ENCODE results near the gene ZNF512. TPM values are rescaled to one million over a fixed set of nuclear protein-coding genes. Genes with fewer than 3 reads are reported as not detected.

The ZNF512 gene
- total and polyA plus RNA-seq, 2 of the 13 experiments (the other 11 are each of a cell fraction or from before 2014, with no cell fraction given) = 29.8 to 31.0 TPM

DNA sequence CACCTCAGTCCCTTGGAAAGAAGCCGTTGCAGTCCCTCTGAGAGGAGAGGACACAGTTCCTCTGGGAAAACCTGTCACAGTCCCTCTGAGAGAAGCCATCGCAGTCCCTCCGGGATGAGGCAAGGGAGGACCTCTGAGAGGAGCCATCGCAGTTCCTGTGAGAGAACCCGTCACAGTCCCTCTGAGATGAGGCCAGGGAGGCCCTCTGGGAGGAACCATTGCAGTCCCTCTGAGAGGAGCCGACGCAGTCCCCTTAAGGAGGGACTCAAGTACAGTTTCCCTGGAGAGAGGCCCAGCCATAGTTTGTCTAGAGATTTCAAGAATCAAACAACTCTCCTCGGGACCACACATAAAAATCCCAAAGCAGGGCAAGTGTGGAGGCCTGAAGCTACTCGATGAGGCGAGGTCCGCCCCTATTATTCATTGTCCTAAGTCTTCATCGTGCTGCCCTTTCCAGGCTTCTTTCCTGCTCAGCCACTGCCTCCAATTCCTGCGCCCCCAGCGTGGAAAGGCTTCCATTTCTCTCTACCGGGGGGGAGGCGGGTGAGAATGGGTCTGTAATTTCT lies 630 bp upstream of the ZNF512 start:
- peaks cover 43% of the 10 kb centered on the region for H3K79me2 ChIP-seq (ENCODE audit: insufficient read depth, low read length)
- intact Hi-C loops (cut with micrococcal nuclease; ENCODE audit: unreplicated experiment) = loop anchor here (5.0 kb wide), 1 partner anchor 85 kb away; the partner anchor contains the start of genes FNDC4 and GCKR
- TSS peak; percentile 82 for BruUV-seq (replicated peaks)
- no peaks in the 10 kb centered on the region; a peak in 1 of 5 replicates for H3K36me3 ChIP-seq (replicated peaks in 1 of 2; ENCODE audit: control insufficient read depth in 1 of 2, insufficient read depth in 2 of 2, low read length in 2 of 2)
- FAIRE-seq (no peak), ATAC-seq (peak; percentile 4; the same call in 2 of the 3 replicates), DNase-seq (ENCODE audit: low spot score) (no peak)
- H2AFZ ChIP-seq (ENCODE audit: low read length) = peak overlapping the region; percentile 4
- WGBS (ENCODE audit: low lambda C conversion rate) = 90% methylated on average over 15 of the region's 16 CpGs
- H3K9ac ChIP-seq (ENCODE audit: insufficient read depth, low read depth, low read length) = peak overlapping the region; percentile 58
- H4K20me1 ChIP-seq (ENCODE audit: insufficient read depth, low read length) = peaks cover 17% of the 10 kb centered on the region
- H3K4me1 ChIP-seq (ENCODE audit: insufficient read depth, low read length) = peaks cover 49% of the 10 kb centered on the region
- CTCF ChIA-PET (ENCODE audit: low intra/inter-chr PET ratio, low total read pairs) = interaction anchor here (1.1 kb wide), 1 partner anchor 212 kb away, joined by 3 read pairs; the partner anchor contains the start of genes EIF2B4 and SNX17
- H3K4me3 ChIP-seq (replicated peaks in 1 of 3; ENCODE audit: insufficient read depth in 1 of 3, low read depth in 2 of 3, low read length in 3 of 3) = peak overlapping the region; percentile 45 to 87 (median 46); a peak in 5 of 6 replicates
- peak overlapping the region; percentile 52 for H3K27ac ChIP-seq (ENCODE audit: extremely low read length, insufficient read depth, low read length)
- peak overlapping the region; percentile 94 for H3K4me2 ChIP-seq (ENCODE audit: low read depth, low read length)
- in situ Hi-C loops (cut with HindIII; ENCODE audit: extremely low pct_ligation_motif_present, low pct_unique_long_range_greater_than_20kb) = no loop called here
- no peaks in the 10 kb centered on the region for H3K9me3 ChIP-seq (ENCODE audit: low read length)
- POLR2A ChIA-PET = interaction anchor here (0.7 to 2.3 kb wide), 25 partner anchors 9 to 1338 kb away, joined by 3 to 25 read pairs (median 4); partner anchors contain the start of genes CCDC121, FNDC4, GPN1 and GTF3C2
- H3K27me3 ChIP-seq (ENCODE audit: control insufficient read depth in 1 of 2, insufficient read depth in 2 of 2, low read length in 2 of 2) = no peaks in the 10 kb centered on the region; a peak in 1 of 5 replicates
- 0 out of 2 replicates have a peak, but pooled peaks have one; percentile 30 for TF ChIP-seq NR2F2 (IDR thresholded peaks at IDR 0.05; ENCODE audit: borderline replicate concordance, low read depth)
- TF ChIP-seq ZNF674 (CRISPR knock-in tag; IDR thresholded peaks at IDR 0.05; ENCODE audit: low read depth) = 0 out of 2 replicates have a peak, but pooled peaks have one; percentile 72
- no peak for TF ChIP-seq CHCHD3 (CRISPR knock-in tag; IDR thresholded peaks at IDR 0.05)
- TF ChIP-seq NONO (IDR thresholded peaks at IDR 0.05) = no peak
- no peak for TF ChIP-seq NONO (CRISPR knock-in tag; conservative IDR thresholded peaks at IDR 0.05)
- TF ChIP-seq PCBP1 (IDR thresholded peaks at IDR 0.05; ENCODE audit: borderline replicate concordance, low read depth, low read length) = no peak
- TF ChIP-seq, protein P1, sequence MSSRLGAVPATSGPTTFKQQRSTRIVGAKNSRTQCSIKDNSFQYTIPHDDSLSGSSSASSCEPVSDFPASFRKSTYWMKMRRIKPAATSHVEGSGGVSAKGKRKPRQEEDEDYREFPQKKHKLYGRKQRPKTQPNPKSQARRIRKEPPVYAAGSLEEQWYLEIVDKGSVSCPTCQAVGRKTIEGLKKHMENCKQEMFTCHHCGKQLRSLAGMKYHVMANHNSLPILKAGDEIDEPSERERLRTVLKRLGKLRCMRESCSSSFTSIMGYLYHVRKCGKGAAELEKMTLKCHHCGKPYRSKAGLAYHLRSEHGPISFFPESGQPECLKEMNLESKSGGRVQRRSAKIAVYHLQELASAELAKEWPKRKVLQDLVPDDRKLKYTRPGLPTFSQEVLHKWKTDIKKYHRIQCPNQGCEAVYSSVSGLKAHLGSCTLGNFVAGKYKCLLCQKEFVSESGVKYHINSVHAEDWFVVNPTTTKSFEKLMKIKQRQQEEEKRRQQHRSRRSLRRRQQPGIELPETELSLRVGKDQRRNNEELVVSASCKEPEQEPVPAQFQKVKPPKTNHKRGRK (CRISPR knock-in tag; IDR thresholded peaks at IDR 0.05) = no peak
- TF ChIP-seq FOXK1 (CRISPR knock-in tag; IDR thresholded peaks at IDR 0.05; ENCODE audit: borderline replicate concordance, low read depth) = no peak
- TF ChIP-seq ZNF557 (CRISPR knock-in tag; IDR thresholded peaks at IDR 0.05) = no peak
- TF ChIP-seq, protein P2, sequence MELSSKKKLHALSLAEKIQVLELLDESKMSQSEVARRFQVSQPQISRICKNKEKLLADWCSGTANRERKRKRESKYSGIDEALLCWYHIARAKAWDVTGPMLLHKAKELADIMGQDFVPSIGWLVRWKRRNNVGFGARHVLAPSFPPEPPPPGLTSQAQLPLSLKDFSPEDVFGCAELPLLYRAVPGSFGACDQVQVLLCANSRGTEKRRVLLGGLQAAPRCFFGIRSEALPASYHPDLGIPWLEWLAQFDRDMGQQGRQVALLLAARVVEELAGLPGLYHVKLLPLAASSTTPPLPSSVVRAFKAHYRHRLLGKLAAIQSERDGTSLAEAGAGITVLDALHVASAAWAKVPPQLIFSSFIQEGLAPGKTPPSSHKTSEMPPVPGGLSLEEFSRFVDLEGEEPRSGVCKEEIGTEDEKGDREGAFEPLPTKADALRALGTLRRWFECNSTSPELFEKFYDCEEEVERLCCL (CRISPR knock-in tag; IDR thresholded peaks at IDR 0.05; ENCODE audit: borderline replicate concordance) = 0 out of 2 replicates have a peak, but pooled peaks have one; percentile 12
- TF ChIP-seq, protein P3, sequence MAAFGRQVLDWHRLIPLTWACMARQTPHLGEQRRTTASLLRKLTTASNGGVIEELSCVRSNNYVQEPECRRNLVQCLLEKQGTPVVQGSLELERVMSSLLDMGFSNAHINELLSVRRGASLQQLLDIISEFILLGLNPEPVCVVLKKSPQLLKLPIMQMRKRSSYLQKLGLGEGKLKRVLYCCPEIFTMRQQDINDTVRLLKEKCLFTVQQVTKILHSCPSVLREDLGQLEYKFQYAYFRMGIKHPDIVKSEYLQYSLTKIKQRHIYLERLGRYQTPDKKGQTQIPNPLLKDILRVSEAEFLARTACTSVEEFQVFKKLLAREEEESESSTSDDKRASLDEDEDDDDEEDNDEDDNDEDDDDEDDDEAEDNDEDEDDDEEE (CRISPR knock-in tag; IDR thresholded peaks at IDR 0.05) = no peak
